NCI-H128 (cell line): Measurements from ENCODE around the gene ARHGAP24.
"Not testable (repeated sequence)": the region's sequence is repeated elsewhere in the genome, so short reads cannot be mapped to it uniquely, and the experiment has no call there.

Experiments used
- DNase-seq: peaks from one replicate; lab custom pipeline; 2025; ENCODE audit not compliant: unreplicated experiment; lab: John Stamatoyannopoulos, UW

ARHGAP24 gene

GRCh38 chr4:85644061-85644460 lies 169.1 kb downstream of the ARHGAP24 start:
- no peak for DNase-seq

GRCh38 chr4:85650908-85651307 lies 176.0 kb downstream of the ARHGAP24 start:
- no peak for DNase-seq

- no peak for DNase-seq
These were observed 182.0 kb downstream of the ARHGAP24 start for GRCh38 chr4:85656759-85657505.

GRCh38 chr4:85658766-85659439 lies 184.0 kb downstream of the ARHGAP24 start:
- no peak for DNase-seq

GRCh38 chr4:85659610-85660218 lies 184.8 kb downstream of the ARHGAP24 start:
- DNase-seq, result no peak

- DNase-seq, result not testable (repeated sequence)
These were observed 191.7 kb downstream of the ARHGAP24 start for GRCh38 chr4:85666625-85667024.

- no peak for DNase-seq
These were observed 194.3 kb downstream of the ARHGAP24 start for GRCh38 chr4:85669204-85669603.

- no peak for DNase-seq
These were observed 195.1 kb downstream of the ARHGAP24 start for GRCh38 chr4:85669992-85670548.

GRCh38 chr4:85671120-85671519 lies 196.2 kb downstream of the ARHGAP24 start:
- DNase-seq, result no peak

GRCh38 chr4:85672116-85672515 lies 197.2 kb downstream of the ARHGAP24 start:
- DNase-seq, result no peak

GRCh38 chr4:85672959-85673358 lies 198.0 kb downstream of the ARHGAP24 start:
- DNase-seq, result no peak

GRCh38 chr4:85673540-85673939 lies 198.6 kb downstream of the ARHGAP24 start:
- no peak for DNase-seq

- DNase-seq, result no peak
These were observed 200.4 kb downstream of the ARHGAP24 start for GRCh38 chr4:85675076-85676049.

GRCh38 chr4:85676050-85676425 lies 201.1 kb downstream of the ARHGAP24 start:
- DNase-seq, result no peak

- no peak for DNase-seq
These were observed 202.1 kb downstream of the ARHGAP24 start for GRCh38 chr4:85676850-85677590.

GRCh38 chr4:85681221-85681657 lies 206.3 kb downstream of the ARHGAP24 start:
- no peak for DNase-seq

- no peak for DNase-seq
These were observed 207.0 kb downstream of the ARHGAP24 start for GRCh38 chr4:85681921-85682320.

GRCh38 chr4:85682391-85682790 lies 207.4 kb downstream of the ARHGAP24 start:
- DNase-seq, result no peak

GRCh38 chr4:85684676-85685075 lies 209.7 kb downstream of the ARHGAP24 start:
- no peak for DNase-seq

- DNase-seq, result no peak
These were observed 211.4 kb downstream of the ARHGAP24 start for GRCh38 chr4:85686398-85686797.
